NCI-H2227 (cell line): ENCODE results near the gene TKTL2.
"Not testable (repeated sequence)": the region's sequence is repeated elsewhere in the genome, so short reads cannot be mapped to it uniquely, and the experiment has no call there.

ENCODE experiments used
- DNase-seq: peaks from one replicate; lab custom pipeline; 2025; ENCODE audit not compliant: unreplicated experiment; lab: John Stamatoyannopoulos, UW

The TKTL2 gene

GRCh38 chr4:163447481-163447880 is 26.1 kb downstream of the TKTL2 start:
- no peak for DNase-seq

- not testable (repeated sequence) for DNase-seq
Observed at GRCh38 chr4:163447023-163447422, 26.5 kb downstream of the TKTL2 start.

- DNase-seq, result no peak
Observed at GRCh38 chr4:163440040-163440439, 33.5 kb downstream of the TKTL2 start.
